GM12875 (cell line): ENCODE measurements around the gene EPRS1.

Experiments
- H3K4me3 ChIP-seq: one replicate; pipeline ENCODE4 v1.5.1; 2011; ENCODE audit warnings: low read depth, low read length, control low read depth
- TF ChIP-seq, protein P1 (sequence below): IDR thresholded peaks from 2 replicates; pipeline ENCODE4 v1.5.1; 2011; ENCODE audit warnings: low read depth, mild to moderate bottlenecking, control low read depth, inconsistent platforms, low read length, moderate library complexity, borderline replicate concordance; ENCODE audit not compliant: insufficient read depth

EPRS1 gene

DNA sequence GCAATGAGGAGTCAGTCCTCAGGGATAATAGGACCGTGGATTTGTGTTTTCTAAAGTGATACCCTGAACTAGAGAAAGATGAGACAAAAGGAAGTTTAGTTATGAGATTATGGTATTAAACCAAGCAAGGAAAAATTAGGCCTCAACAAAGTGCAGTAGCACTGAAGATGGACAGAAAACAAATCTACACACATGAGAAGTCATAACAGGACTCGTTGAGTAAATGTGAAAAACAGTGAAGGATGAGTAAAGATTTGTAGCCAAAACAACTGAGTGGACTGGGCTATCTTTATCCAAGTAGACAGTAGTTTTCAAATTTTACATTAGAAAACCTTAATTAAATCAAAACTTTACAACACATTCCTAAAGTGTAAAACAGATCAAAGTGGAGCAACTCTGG is 15.0 kb downstream of the EPRS1 start:
- no peak overlapping the region for H3K4me3 ChIP-seq
- TF ChIP-seq, protein P1, sequence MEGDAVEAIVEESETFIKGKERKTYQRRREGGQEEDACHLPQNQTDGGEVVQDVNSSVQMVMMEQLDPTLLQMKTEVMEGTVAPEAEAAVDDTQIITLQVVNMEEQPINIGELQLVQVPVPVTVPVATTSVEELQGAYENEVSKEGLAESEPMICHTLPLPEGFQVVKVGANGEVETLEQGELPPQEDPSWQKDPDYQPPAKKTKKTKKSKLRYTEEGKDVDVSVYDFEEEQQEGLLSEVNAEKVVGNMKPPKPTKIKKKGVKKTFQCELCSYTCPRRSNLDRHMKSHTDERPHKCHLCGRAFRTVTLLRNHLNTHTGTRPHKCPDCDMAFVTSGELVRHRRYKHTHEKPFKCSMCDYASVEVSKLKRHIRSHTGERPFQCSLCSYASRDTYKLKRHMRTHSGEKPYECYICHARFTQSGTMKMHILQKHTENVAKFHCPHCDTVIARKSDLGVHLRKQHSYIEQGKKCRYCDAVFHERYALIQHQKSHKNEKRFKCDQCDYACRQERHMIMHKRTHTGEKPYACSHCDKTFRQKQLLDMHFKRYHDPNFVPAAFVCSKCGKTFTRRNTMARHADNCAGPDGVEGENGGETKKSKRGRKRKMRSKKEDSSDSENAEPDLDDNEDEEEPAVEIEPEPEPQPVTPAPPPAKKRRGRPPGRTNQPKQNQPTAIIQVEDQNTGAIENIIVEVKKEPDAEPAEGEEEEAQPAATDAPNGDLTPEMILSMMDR = no peak

DNA sequence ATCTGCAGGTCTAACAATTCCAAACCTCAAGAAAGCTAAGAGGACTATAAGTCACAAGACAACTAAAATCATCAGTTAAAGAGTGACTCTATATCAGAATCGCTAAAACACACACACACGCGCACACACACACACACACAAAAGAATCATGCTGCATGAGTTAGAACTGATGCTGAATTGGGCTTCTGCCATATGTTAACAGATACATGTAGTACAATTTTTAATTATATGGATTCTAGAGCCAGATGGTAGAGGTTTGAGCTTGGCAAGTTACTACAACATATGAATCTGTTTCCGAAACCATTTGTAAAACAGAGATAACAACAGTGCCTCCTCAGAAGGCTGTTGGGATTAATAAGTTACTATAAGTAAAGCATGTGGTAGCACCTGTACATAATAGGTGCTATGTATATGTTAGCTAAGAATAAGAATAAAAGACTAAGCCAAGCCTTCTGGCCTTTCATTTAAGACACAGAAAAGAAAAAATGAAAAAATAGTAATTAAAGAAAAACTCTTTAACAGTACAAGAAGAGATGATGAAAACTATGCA is 17.9 kb downstream of the EPRS1 start:
- TF ChIP-seq, protein P1 = no peak

DNA sequence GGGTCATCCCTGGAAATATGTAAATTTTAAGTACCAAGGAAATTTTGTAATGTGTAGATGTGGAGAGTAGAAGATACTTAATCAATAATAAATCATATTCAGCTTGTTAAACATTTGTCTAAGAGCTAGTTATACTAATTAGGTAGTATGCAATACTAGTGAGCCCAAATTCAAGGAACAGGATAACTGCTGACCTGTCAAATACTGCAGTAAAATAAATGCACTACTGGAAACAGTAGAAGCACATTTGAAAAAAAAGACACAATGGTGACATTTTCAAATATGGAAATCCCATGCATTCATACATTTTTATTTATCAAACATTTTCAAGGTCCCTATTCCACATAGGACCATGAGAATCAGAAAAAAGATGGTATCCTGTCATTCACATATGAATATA is 27.2 kb downstream of the EPRS1 start:
- TF ChIP-seq, protein P1 = no peak
- H3K4me3 ChIP-seq = no peak overlapping the region

More for the DNA sequence above, 17.9 kb downstream of the EPRS1 start:
- H3K4me3 ChIP-seq = no peak overlapping the region

DNA sequence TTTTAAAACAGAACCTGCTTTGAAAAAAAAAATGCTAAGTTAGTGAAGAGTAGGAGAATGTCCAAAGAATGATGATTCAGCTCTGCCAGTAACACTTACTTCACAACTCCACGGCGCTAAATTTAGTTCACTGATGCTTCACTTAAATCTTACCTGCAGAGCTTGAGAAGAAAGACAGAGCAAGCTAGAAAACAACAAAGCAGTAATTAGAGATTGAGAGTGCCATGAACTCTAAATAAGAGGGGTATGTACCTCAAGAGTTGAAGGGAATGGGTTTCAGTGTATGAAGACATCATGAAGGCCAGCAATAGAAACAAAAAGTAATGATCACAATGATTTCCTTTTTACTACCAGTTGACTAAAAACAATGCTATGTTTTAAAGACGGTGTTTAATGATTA is 32.8 kb downstream of the EPRS1 start:
- TF ChIP-seq, protein P1 = no peak
- no peak overlapping the region for H3K4me3 ChIP-seq

DNA sequence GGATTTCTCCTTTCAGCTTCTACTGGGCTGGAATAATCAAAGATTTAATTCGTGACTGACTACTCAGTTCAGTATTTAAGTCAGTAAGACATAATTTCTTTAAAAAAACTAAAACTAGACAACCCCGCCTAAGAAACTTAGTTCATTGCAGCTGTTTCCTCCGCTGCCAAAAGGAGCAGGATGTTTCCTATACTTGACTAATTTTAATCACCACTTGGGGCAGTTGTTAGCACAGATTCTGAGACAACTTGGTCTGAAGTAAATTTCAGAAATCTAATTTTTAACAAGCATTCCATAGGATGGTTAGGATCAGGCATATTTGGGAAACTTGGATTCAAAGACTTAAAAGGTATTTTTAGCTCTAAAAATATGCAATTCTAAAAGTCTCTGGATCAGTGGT is 34.0 kb downstream of the EPRS1 start:
- no peak overlapping the region for H3K4me3 ChIP-seq
- TF ChIP-seq, protein P1 = no peak

DNA sequence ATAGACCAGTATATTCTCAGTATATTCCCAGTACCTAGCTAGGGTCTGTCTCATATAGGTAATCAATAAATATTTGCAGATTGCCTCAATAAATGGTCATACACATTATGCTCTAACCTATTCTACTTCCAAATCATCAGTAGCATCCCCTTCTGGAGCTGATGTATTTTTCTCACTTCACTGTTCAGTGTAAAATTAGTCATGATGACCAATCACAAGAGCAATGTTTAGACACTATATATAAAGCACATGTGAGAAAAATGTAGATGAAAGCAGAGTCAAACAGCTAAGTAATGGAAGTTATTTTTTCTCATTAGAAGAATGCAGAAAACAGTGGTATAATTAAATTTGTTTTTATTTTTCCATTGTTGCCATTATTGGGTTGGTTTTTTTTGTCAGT is 34.7 kb downstream of the EPRS1 start:
- TF ChIP-seq, protein P1 = no peak
- H3K4me3 ChIP-seq = no peak overlapping the region

DNA sequence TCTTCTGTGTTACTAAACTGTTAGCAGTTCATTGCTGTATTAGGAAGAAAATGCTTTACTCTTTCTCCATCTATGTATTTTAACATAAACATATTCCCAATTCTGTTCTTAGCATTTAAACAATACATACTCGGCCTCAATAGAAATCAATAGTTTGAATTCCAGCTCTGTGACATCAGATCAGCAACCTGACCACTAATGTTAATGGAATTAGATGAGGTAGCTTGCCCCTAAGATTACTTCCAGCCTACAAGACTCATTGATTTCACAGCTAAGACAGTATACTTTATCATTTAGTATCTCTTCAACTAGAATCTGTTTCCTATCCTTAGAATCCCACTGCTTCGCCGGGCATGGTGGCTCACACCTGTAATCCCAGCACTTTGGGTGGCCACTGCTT is 38.9 kb downstream of the EPRS1 start:
- no peak overlapping the region for H3K4me3 ChIP-seq

More for the DNA sequence above, 38.9 kb downstream of the EPRS1 start:
- TF ChIP-seq, protein P1 = no peak
